Keratinocyte (primary cell): Measurements from ENCODE around the gene SPATA20. TPM values are rescaled to one million over a fixed set of nuclear protein-coding genes. Genes with fewer than 3 reads are reported as not detected.

Source experiments
- DNase-seq: peaks from one replicate; pipeline ENCODE4 v3.0.0-alpha.2; 2011; ENCODE audit warnings: low read depth, missing footprints, low spot score
- FAIRE-seq: peaks from 2 replicates; lab custom pipeline; 2011; peaks lifted over from hg19 to GRCh38; lab: Jason Lieb, UNC
- H2AFZ ChIP-seq: 2 replicates; pipeline ENCODE4 v1.6.0; 2012; ENCODE audit warnings: low read length, control low read depth, inconsistent platforms; ENCODE audit not compliant: control insufficient read depth
- H3K27ac ChIP-seq: 2 replicates; pipeline ENCODE4 v1.5.1; 2011; ENCODE audit warnings: low read length; ENCODE audit not compliant: control insufficient read depth, insufficient read depth
- H3K27me3 ChIP-seq: 3 replicates; pipeline ENCODE4 v1.6.0; 2011; ENCODE audit warnings: low read length; ENCODE audit not compliant: control insufficient read depth, insufficient read depth; ENCODE audit errors: extremely low read depth
- H3K36me3 ChIP-seq, 2 experiments: 2 replicates in 1 of 2; 3 replicates in 1 of 2; pipeline ENCODE4 v1.5.1; 2011; ENCODE audit warnings: low read length in 2 of 2, mild to moderate bottlenecking in 1 of 2; ENCODE audit not compliant: control insufficient read depth in 2 of 2, insufficient read depth in 2 of 2; ENCODE audit errors: extremely low read depth in 1 of 2
- H3K4me1 ChIP-seq: 3 replicates; pipeline ENCODE4 v1.5.1; 2011; ENCODE audit warnings: low read length; ENCODE audit not compliant: control insufficient read depth, insufficient read depth; ENCODE audit errors: extremely low read depth
- H3K4me2 ChIP-seq: 3 replicates; pipeline ENCODE4 v1.6.0; 2011; ENCODE audit warnings: low read depth, low read length; ENCODE audit not compliant: control insufficient read depth, insufficient read depth; ENCODE audit errors: extremely low read depth
- H3K4me3 ChIP-seq, 3 experiments: fragments of 200-600 bp in 1 of 3; sonication (generic) in 1 of 3; 2 replicates in 2 of 3; 3 replicates in 1 of 3; pipeline ENCODE4 v1.5.1; 2011 to 2016; ENCODE audit warnings: low read length in 3 of 3, mild to moderate bottlenecking in 3 of 3, control low read depth in 2 of 3, inconsistent platforms in 1 of 3, low read depth in 1 of 3, mixed read lengths in 1 of 3, mixed run types in 1 of 3, moderate library complexity in 1 of 3; ENCODE audit not compliant: control insufficient read depth in 2 of 3, insufficient read depth in 2 of 3; ENCODE audit errors: extremely low read depth in 1 of 3
- H3K79me2 ChIP-seq: 2 replicates; pipeline ENCODE4 v1.6.0; 2012; ENCODE audit warnings: low read length; ENCODE audit not compliant: control insufficient read depth, insufficient read depth
- H3K9ac ChIP-seq: 3 replicates; pipeline ENCODE4 v1.6.0; 2011; ENCODE audit warnings: low read length; ENCODE audit not compliant: control insufficient read depth, insufficient read depth; ENCODE audit errors: extremely low read depth
- H3K9me1 ChIP-seq: 3 replicates; pipeline ENCODE4 v1.6.0; 2011; ENCODE audit warnings: low read length; ENCODE audit not compliant: control insufficient read depth, insufficient read depth; ENCODE audit errors: extremely low read depth
- H3K9me3 ChIP-seq: 2 replicates; pipeline ENCODE4 v1.5.1; 2012; ENCODE audit warnings: low read depth, low read length; ENCODE audit not compliant: control insufficient read depth
- H4K20me1 ChIP-seq: 3 replicates; pipeline ENCODE4 v1.6.0; 2011; ENCODE audit warnings: low read length; ENCODE audit not compliant: control insufficient read depth, insufficient read depth; ENCODE audit errors: extremely low read depth
- EZH2 ChIP-seq: IDR thresholded peaks from one replicate; pipeline ENCODE4 v1.6.1; 2012; ENCODE audit warnings: inconsistent platforms, mild to moderate bottlenecking, low read length, moderate library complexity
- dilution Hi-C: fragments of 300-500 bp; cut with MboI; formaldehyde crosslinking; loops from one replicate; pipeline ENCODE4 v1.7.0; 2020; ENCODE audit warnings: low sequenced_read_pairs; ENCODE audit not compliant: extremely low pct_ligation_motif_present
- polyA plus RNA-seq, 5 experiments: library from polyadenylated mRNA; depleted of rRNA in 3 of 5; stranded (reverse) in 3 of 5; stranded (forward) in 1 of 5; unstranded in 1 of 5; fragments of >200 nt; gene quantifications; 1 replicate in 1 of 5; 2 replicates in 3 of 5; 3 replicates in 1 of 5; pipeline versions ENCODE4 v1.2.1 to v1.2.3, GENCODE V29; 2011 to 2012; ENCODE audit warnings: missing spikeins in 2 of 5, low read depth in 1 of 5, low replicate concordance in 1 of 5
- TF ChIP-seq, protein P1 (sequence below), 3 experiments: IDR thresholded peaks in 1 of 3; conservative IDR thresholded peaks in 1 of 3; optimal IDR thresholded peaks in 1 of 3; 2 replicates in 2 of 3; 3 replicates in 1 of 3; pipeline versions ENCODE3 to v1.5.1; 2011; ENCODE audit warnings: low read length in 3 of 3, mild to moderate bottlenecking in 3 of 3, moderate library complexity in 2 of 3, control low read depth in 1 of 3, inconsistent platforms in 1 of 3; ENCODE audit not compliant: insufficient read depth in 2 of 3; ENCODE audit errors: extremely low read depth in 1 of 3

SPATA20 gene
- polyA plus RNA-seq, 1 donor (not counting 4 experiments of a cell fraction or from before 2014, with no cell fraction given), result 17.2 TPM

GRCh38 chr17:50542795-50543774, 3.9 kb upstream of the SPATA20 start:
- peak; percentile 67 for FAIRE-seq
- Histone ChIP-seq H3K79me2 (peaks cover 16% of the 10 kb centered on the region), H3K9ac (peak overlapping the region; percentile 61), H4K20me1 (peaks cover 4% of the 10 kb centered on the region), H3K36me3 (peaks cover 18 to 35% of the 10 kb centered on the region in 2 experiments), H3K27me3 (no peaks in the 10 kb centered on the region), H2AFZ (no peak overlapping the region), H3K4me3 (peak overlapping the region in 1 of 3 experiments; percentile 17), H3K9me1 (peaks cover 3% of the 10 kb centered on the region), H3K4me2 (peak overlapping the region; percentile 82), H3K9me3 (no peaks in the 10 kb centered on the region), H3K4me1 (peaks cover 57% of the 10 kb centered on the region), H3K27ac (peak overlapping the region; percentile 53)
- no peak for DNase-seq
- TF ChIP-seq, protein P1, sequence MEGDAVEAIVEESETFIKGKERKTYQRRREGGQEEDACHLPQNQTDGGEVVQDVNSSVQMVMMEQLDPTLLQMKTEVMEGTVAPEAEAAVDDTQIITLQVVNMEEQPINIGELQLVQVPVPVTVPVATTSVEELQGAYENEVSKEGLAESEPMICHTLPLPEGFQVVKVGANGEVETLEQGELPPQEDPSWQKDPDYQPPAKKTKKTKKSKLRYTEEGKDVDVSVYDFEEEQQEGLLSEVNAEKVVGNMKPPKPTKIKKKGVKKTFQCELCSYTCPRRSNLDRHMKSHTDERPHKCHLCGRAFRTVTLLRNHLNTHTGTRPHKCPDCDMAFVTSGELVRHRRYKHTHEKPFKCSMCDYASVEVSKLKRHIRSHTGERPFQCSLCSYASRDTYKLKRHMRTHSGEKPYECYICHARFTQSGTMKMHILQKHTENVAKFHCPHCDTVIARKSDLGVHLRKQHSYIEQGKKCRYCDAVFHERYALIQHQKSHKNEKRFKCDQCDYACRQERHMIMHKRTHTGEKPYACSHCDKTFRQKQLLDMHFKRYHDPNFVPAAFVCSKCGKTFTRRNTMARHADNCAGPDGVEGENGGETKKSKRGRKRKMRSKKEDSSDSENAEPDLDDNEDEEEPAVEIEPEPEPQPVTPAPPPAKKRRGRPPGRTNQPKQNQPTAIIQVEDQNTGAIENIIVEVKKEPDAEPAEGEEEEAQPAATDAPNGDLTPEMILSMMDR (optimal IDR thresholded peaks at IDR 0.05 in 1 of 3, IDR thresholded peaks at IDR 0.05 in 1 of 3, conservative IDR thresholded peaks at IDR 0.05 in 1 of 3; ENCODE audit: extremely low read depth in 1 of 3, insufficient read depth in 2 of 3, low read length in 3 of 3), result no peak
- no peak for TF ChIP-seq EZH2
- dilution Hi-C loops, result no loop called here

GRCh38 chr17:50544516-50544915, 2.5 kb upstream of the SPATA20 start:
- Histone ChIP-seq H3K27me3 (no peaks in the 10 kb centered on the region), H3K79me2 (peaks cover 3% of the 10 kb centered on the region), H3K36me3 (peaks cover 11 to 24% of the 10 kb centered on the region in 2 experiments), H2AFZ (no peak overlapping the region), H3K27ac (no peak overlapping the region), H3K4me2 (no peak overlapping the region), H3K9ac (no peak overlapping the region), H4K20me1 (peaks cover 3% of the 10 kb centered on the region), H3K4me3 (no peak overlapping the region), H3K4me1 (peaks cover 44% of the 10 kb centered on the region), H3K9me3 (no peaks in the 10 kb centered on the region), H3K9me1 (peaks cover 2% of the 10 kb centered on the region)
- DNase-seq (no peak), FAIRE-seq (no peak)
- TF ChIP-seq EZH2, result no peak
- TF ChIP-seq, protein P1 (optimal IDR thresholded peaks at IDR 0.05 in 1 of 3, IDR thresholded peaks at IDR 0.05 in 1 of 3, conservative IDR thresholded peaks at IDR 0.05 in 1 of 3; ENCODE audit: extremely low read depth in 1 of 3, insufficient read depth in 2 of 3, low read length in 3 of 3), result no peak
- dilution Hi-C loops, result no loop called here
